Stomach (tissue), 4 donors: Measurements from ENCODE around the gene ANKRD12.

ENCODE experiments used
- POLR2AphosphoS5 ChIP-seq, 3 donors: sonication (generic); formaldehyde crosslinking; IDR thresholded peaks; one replicate each; pipeline ENCODE4 v1.6.1; 2016; ENCODE audit warnings: antibody characterized with exemption in 3 of 3
- TF ChIP-seq, protein P1 (sequence below), 7 experiments: fragments of 450-650 bp in 4 of 7; fragments of 200-600 bp in 3 of 7; sonication (generic) in 3 of 7; IDR thresholded peaks; one replicate each; pipeline ENCODE4 v1.5.1; 2016 to 2019; ENCODE audit warnings: antibody characterized with exemption in 7 of 7, control low read depth in 2 of 7, mild to moderate bottlenecking in 1 of 7

DNA sequence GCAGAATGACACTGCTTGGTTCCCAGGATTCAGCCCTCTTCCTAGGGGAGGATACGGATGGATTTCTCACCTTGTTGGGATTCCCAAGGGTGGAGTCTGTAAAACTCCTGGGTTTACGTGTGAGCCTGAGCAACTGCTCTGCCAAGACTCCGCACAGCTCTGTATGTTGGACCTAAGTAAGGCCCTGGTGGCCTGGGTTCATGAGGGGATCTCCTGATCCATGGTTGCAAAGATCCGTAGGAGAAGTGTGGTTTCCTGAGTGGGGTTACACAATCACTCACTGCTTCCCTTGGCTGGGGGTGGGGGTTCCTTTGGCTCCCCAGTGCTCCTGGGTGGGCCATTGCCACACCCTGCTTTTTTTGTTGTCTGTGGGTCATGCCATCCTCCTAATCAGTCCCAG lies 37.7 kb downstream of the ANKRD12 start:
- TF ChIP-seq, protein P1, sequence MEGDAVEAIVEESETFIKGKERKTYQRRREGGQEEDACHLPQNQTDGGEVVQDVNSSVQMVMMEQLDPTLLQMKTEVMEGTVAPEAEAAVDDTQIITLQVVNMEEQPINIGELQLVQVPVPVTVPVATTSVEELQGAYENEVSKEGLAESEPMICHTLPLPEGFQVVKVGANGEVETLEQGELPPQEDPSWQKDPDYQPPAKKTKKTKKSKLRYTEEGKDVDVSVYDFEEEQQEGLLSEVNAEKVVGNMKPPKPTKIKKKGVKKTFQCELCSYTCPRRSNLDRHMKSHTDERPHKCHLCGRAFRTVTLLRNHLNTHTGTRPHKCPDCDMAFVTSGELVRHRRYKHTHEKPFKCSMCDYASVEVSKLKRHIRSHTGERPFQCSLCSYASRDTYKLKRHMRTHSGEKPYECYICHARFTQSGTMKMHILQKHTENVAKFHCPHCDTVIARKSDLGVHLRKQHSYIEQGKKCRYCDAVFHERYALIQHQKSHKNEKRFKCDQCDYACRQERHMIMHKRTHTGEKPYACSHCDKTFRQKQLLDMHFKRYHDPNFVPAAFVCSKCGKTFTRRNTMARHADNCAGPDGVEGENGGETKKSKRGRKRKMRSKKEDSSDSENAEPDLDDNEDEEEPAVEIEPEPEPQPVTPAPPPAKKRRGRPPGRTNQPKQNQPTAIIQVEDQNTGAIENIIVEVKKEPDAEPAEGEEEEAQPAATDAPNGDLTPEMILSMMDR (IDR thresholded peaks at IDR 0.05): no peak
- TF ChIP-seq POLR2AphosphoS5 (IDR thresholded peaks at IDR 0.05): no peak
